HCT116 (cell line): ENCODE results near the gene MOSPD3. TPM values are rescaled to one million over a fixed set of nuclear protein-coding genes. Genes with fewer than 3 reads are reported as not detected.

Experiments used
- ATAC-seq: fragments of 200-7000 bp; cut with Tn5 transposase; 2 replicates; pipeline ENCODE4 v1.9.1; 2020; ENCODE audit warnings: mild to moderate bottlenecking, moderate library complexity
- BruUV-seq: library from RNA; stranded (reverse); fragments of 400-500 nt; replicated peaks from 2 replicates; lab custom pipeline; 2021; lab: Mats Ljungman, UMichigan
- CTCF ChIA-PET: fragments of 300-600 bp; sonication (Branson Sonifier 250); formaldehyde crosslinking; loops from one replicate; lab custom pipeline; 2021; ENCODE audit warnings: antibody characterized with exemption; lab: Charles Lee
- POLR2A ChIA-PET: fragments of 300-600, 350-600 bp; sonication (Branson Sonifier 250); formaldehyde crosslinking; loops from one replicate; lab custom pipeline; 2021; ENCODE audit warnings: antibody characterized with exemption; lab: Charles Lee
- RAD21 ChIA-PET, 2 experiments: fragments of 300-600 bp; sonication (Branson Sonifier 250); formaldehyde crosslinking; loops; one replicate each; lab custom pipeline; 2023; ENCODE audit warnings: low total read pairs in 2 of 2; ENCODE audit not compliant: uncharacterized antibody in 2 of 2, unreplicated experiment in 2 of 2, low non-redundant PET in 1 of 2; lab: Charles Lee
- DNase-seq: peaks from one replicate; pipeline ENCODE4 v3.0.0-alpha.2; 2010; ENCODE audit warnings: low read depth, low spot score
- H2AFZ ChIP-seq: fragments of 200-600 bp; shearing (Covaris generic), sonication (generic); 2 replicates; pipeline ENCODE4 v1.6.1; 2017; ENCODE audit warnings: low read depth, mixed run types, mixed read lengths, antibody characterized with exemption, low read length; ENCODE audit not compliant: poor library complexity, severe bottlenecking
- H3K27ac ChIP-seq: 2 replicates; pipeline ENCODE4 v1.5.1; 2012; ENCODE audit warnings: low read depth, low read length
- H3K27me3 ChIP-seq: fragments of 200-600 bp; sonication (generic); 2 replicates; pipeline ENCODE4 v1.6.1; 2016; ENCODE audit warnings: mixed run types, low read length, mixed read lengths; ENCODE audit not compliant: insufficient read depth
- H3K36me3 ChIP-seq, 2 experiments: fragments of 200-500 bp in 1 of 2; fragments of 200-600 bp in 1 of 2; sonication (Bioruptor generic) in 1 of 2; sonication (generic) in 1 of 2; 2 replicates each; pipeline versions ENCODE4 v1.5.1 to v1.6.1; 2014 to 2016; ENCODE audit warnings: low read length in 2 of 2, inconsistent platforms in 1 of 2, mixed read lengths in 1 of 2, mixed run types in 1 of 2; ENCODE audit not compliant: insufficient read depth in 2 of 2, control insufficient read depth in 1 of 2
- H3K4me1 ChIP-seq, 2 experiments: fragments of 200-600 bp in 1 of 2; sonication (generic) in 1 of 2; 2 replicates each; pipeline versions ENCODE4 v1.5.1 to v1.6.1; 2012 to 2017; ENCODE audit warnings: low read length in 2 of 2, inconsistent platforms in 1 of 2, mild to moderate bottlenecking in 1 of 2, mixed read lengths in 1 of 2, mixed run types in 1 of 2, moderate library complexity in 1 of 2; ENCODE audit not compliant: insufficient read depth in 2 of 2, control insufficient read depth in 1 of 2
- H3K4me2 ChIP-seq: fragments of 200-600 bp; sonication (generic); 2 replicates; pipeline ENCODE4 v1.6.1; 2017; ENCODE audit warnings: mixed run types, low read length, mixed read lengths
- H3K4me3 ChIP-seq, 2 experiments: fragments of 200-600 bp in 1 of 2; sonication (generic) in 1 of 2; replicated peaks in 1 of 2; 2 replicates each; pipeline ENCODE4 v1.5.1; 2011 to 2016; ENCODE audit warnings: low read length in 2 of 2, control low read depth in 1 of 2, low read depth in 1 of 2, mild to moderate bottlenecking in 1 of 2, mixed read lengths in 1 of 2, mixed run types in 1 of 2
- H3K79me2 ChIP-seq: fragments of 200-600 bp; sonication (generic); 2 replicates; pipeline ENCODE4 v1.6.1; 2017; ENCODE audit warnings: mild to moderate bottlenecking, mixed run types, low read length, moderate library complexity, mixed read lengths; ENCODE audit not compliant: insufficient read depth
- H3K9ac ChIP-seq: fragments of 200-600 bp; sonication (generic); 2 replicates; pipeline ENCODE4 v1.6.1; 2016; ENCODE audit warnings: low read length, mixed read lengths
- H3K9me2 ChIP-seq: fragments of 200-600 bp; sonication (generic), shearing (Covaris generic); 2 replicates; pipeline ENCODE4 v1.6.1; 2017; ENCODE audit warnings: mixed run types, mild to moderate bottlenecking, moderate library complexity; ENCODE audit not compliant: insufficient read depth
- H3K9me3 ChIP-seq, 2 experiments: fragments of 200-500 bp in 1 of 2; fragments of 200-600 bp in 1 of 2; sonication (Bioruptor generic) in 1 of 2; sonication (generic) in 1 of 2; 2 replicates each; pipeline ENCODE4 v1.6.1; 2014 to 2017; ENCODE audit warnings: low read length in 2 of 2, mixed read lengths in 2 of 2, inconsistent platforms in 1 of 2, low read depth in 1 of 2, mild to moderate bottlenecking in 1 of 2, mixed run types in 1 of 2, moderate library complexity in 1 of 2; ENCODE audit not compliant: control insufficient read depth in 1 of 2, insufficient read depth in 1 of 2
- H4K20me1 ChIP-seq: fragments of 200-600 bp; sonication (generic), shearing (Covaris generic); 2 replicates; pipeline ENCODE4 v1.6.1; 2017; ENCODE audit warnings: mixed run types, mild to moderate bottlenecking, moderate library complexity; ENCODE audit not compliant: insufficient read depth
- CBX3 ChIP-seq: IDR thresholded peaks from 2 replicates; pipeline ENCODE4 v1.6.1; 2012; ENCODE audit warnings: low read depth
- CEBPB ChIP-seq: IDR thresholded peaks from 2 replicates; pipeline ENCODE4 v1.6.1; 2012; ENCODE audit warnings: low read depth
- EGR1 ChIP-seq: IDR thresholded peaks from 2 replicates; pipeline ENCODE4 v1.6.1; 2012; ENCODE audit warnings: low read depth
- EZH2 ChIP-seq: fragments of 200-600 bp; sonication (generic); IDR thresholded peaks from 2 replicates; pipeline ENCODE4 v1.6.1; 2017; ENCODE audit warnings: antibody characterized with exemption, mixed run types
- EZH2phosphoT487 ChIP-seq: fragments of 200-600 bp; IDR thresholded peaks from 2 replicates; pipeline ENCODE4 v1.6.1; 2018; ENCODE audit warnings: antibody characterized with exemption, borderline replicate concordance
- POLR2A ChIP-seq: IDR thresholded peaks from 2 replicates; pipeline ENCODE4 v1.7.0; 2011; ENCODE audit warnings: borderline replicate concordance; ENCODE audit not compliant: insufficient read depth, insufficient read length; ENCODE audit errors: extremely low read depth
- POLR2AphosphoS5 ChIP-seq: IDR thresholded peaks from 2 replicates; pipeline ENCODE4 v1.6.1; 2011; ENCODE audit warnings: mild to moderate bottlenecking, low read depth, low read length, moderate library complexity
- REST ChIP-seq: IDR thresholded peaks from 2 replicates; pipeline ENCODE4 v1.6.1; 2012; ENCODE audit warnings: low read depth
- TCF7L2 ChIP-seq: IDR thresholded peaks from 2 replicates; pipeline ENCODE4 v1.7.0; 2011; ENCODE audit warnings: borderline replicate concordance, inconsistent platforms; ENCODE audit not compliant: insufficient read depth, insufficient read length; ENCODE audit errors: extremely low read depth
- YY1 ChIP-seq: IDR thresholded peaks from 2 replicates; pipeline ENCODE4 v1.6.1; 2011; ENCODE audit warnings: low read length, low read depth, moderate library complexity, mild to moderate bottlenecking; ENCODE audit not compliant: insufficient replicate concordance; ENCODE audit errors: extremely low read depth
- ZBTB33 ChIP-seq: IDR thresholded peaks from 2 replicates; pipeline ENCODE4 v1.6.1; 2011; ENCODE audit warnings: mild to moderate bottlenecking, low read length, moderate library complexity; ENCODE audit not compliant: insufficient replicate concordance; ENCODE audit errors: extremely low read depth
- ZFX ChIP-seq: fragments of 450-650 bp; IDR thresholded peaks from 2 replicates; pipeline ENCODE4 v1.6.1; 2017
- ZNF274 ChIP-seq: fragments of 200-500 bp; sonication (Bioruptor generic); IDR thresholded peaks from 2 replicates; pipeline ENCODE4 v1.6.1; 2014; ENCODE audit warnings: mild to moderate bottlenecking, low read depth, low read length, inconsistent platforms
- intact Hi-C: fragments of 100-400 bp; cut with micrococcal nuclease; formaldehyde crosslinking; loops from 2 replicates; pipeline ENCODE4 v1.10.0; 2022
- total RNA-seq: library from RNA; stranded (reverse); gene quantifications from one replicate; pipeline ENCODE4 v1.2.1, GENCODE V29; 2021; ENCODE audit not compliant: unreplicated experiment

The MOSPD3 gene
- total RNA-seq, 1 experiment from 2014 or later, result 32.8 TPM

GRCh38 chr7:100572281-100572948 is 39.9 kb upstream of the MOSPD3 start:
- no TSS peak for BruUV-seq
- ATAC-seq, result no peak
- Histone ChIP-seq H3K27me3 (no peaks in the 10 kb centered on the region), H3K9ac (no peak overlapping the region), H2AFZ (no peak overlapping the region), H4K20me1 (no peaks in the 10 kb centered on the region), H3K9me3 (no peaks in the 10 kb centered on the region), H3K4me1 (peaks cover 17 to 48% of the 10 kb centered on the region in 2 experiments), H3K27ac (peak overlapping the region; percentile 10; the same call in 1 of the 2 replicates), H3K4me3 (no peak overlapping the region), H3K4me2 (peak overlapping the region; percentile 40), H3K79me2 (no peaks in the 10 kb centered on the region), H3K9me2 (no peaks in the 10 kb centered on the region)
- ChIA-PET POLR2A (no interaction called here), RAD21 (no interaction called here), CTCF (interaction anchor here (1.0 kb wide), 1 partner anchor 12 kb away, joined by 5 read pairs; no protein-coding TSS in a partner anchor)
- DNase-seq, result no peak
- intact Hi-C loops, result no loop called here
- TF ChIP-seq YY1, result no peak
- no peak for TF ChIP-seq POLR2AphosphoS5
- TF ChIP-seq ZFX, result no peak
- no peak for TF ChIP-seq POLR2A
- TF ChIP-seq ZNF274, result no peak
- TF ChIP-seq, all 23 proteins: peak for 0
- peaks cover 0 to 2% of the 10 kb centered on the region in 2 experiments; a peak in 1 of 4 replicates for H3K36me3 ChIP-seq

GRCh38 chr7:100572949-100573675 is 39.2 kb upstream of the MOSPD3 start:
- no TSS peak for BruUV-seq
- ATAC-seq (no peak), DNase-seq (no peak)
- CTCF ChIA-PET, result interaction anchor here (1.0 kb wide), 1 partner anchor 13 kb away, joined by 5 read pairs; no protein-coding TSS in a partner anchor
- H3K27ac ChIP-seq, result no peak overlapping the region
- no peak overlapping the region for H2AFZ ChIP-seq
- H4K20me1 ChIP-seq, result no peaks in the 10 kb centered on the region
- no peak overlapping the region for H3K4me2 ChIP-seq
- H3K4me1 ChIP-seq, result peaks cover 17 to 41% of the 10 kb centered on the region in 2 experiments
- no peak overlapping the region for H3K4me3 ChIP-seq
- peaks cover 0 to 2% of the 10 kb centered on the region in 2 experiments; a peak in 1 of 4 replicates for H3K36me3 ChIP-seq
- no peaks in the 10 kb centered on the region for H3K27me3 ChIP-seq
- H3K79me2 ChIP-seq, result no peaks in the 10 kb centered on the region
- no peak overlapping the region for H3K9ac ChIP-seq
- H3K9me2 ChIP-seq, result no peaks in the 10 kb centered on the region
- H3K9me3 ChIP-seq, result no peaks in the 10 kb centered on the region
- POLR2A ChIA-PET, result no interaction called here
- intact Hi-C loops, result no loop called here
- RAD21 ChIA-PET, result no interaction called here
- no peak for TF ChIP-seq EZH2
- no peak for TF ChIP-seq EGR1
- no peak for TF ChIP-seq TCF7L2
- TF ChIP-seq EZH2phosphoT487, result no peak
- TF ChIP-seq REST, result no peak
- no peak for TF ChIP-seq CEBPB
- no peak for TF ChIP-seq CBX3
- no peak for TF ChIP-seq ZBTB33
